ENCODE data around the gene PRKCB. TPM values are rescaled to one million over a fixed set of nuclear protein-coding genes. Genes with fewer than 3 reads are reported as not detected.
"Not testable (repeated sequence)": the region's sequence is repeated elsewhere in the genome, so short reads cannot be mapped to it uniquely, and the experiment has no call there.

Gene PRKCB
- total RNA-seq, 2 donors from 2014 or later = 2.9 to 28.6 TPM

GRCh38 chr16:23907457-23907902, 71.7 kb downstream of the PRKCB start:
- Histone ChIP-seq H3K4me1 (replicated peaks) (no peaks in the 10 kb centered on the region), H3K36me3 (no peaks in the 10 kb centered on the region), H3K27me3 (replicated peaks; ENCODE audit: insufficient read depth) (no peaks in the 10 kb centered on the region), H3K27ac (no peak overlapping the region), H3K9me3 (no peaks in the 10 kb centered on the region), H3K4me3 (no peak overlapping the region)
- 79% methylated on average over 5 of the region's 5 CpGs for WGBS
- no peak for DNase-seq (ENCODE audit: low spot score)
- TF ChIP-seq POLR2AphosphoS5 (IDR thresholded peaks at IDR 0.05) (no peak), CTCF (IDR thresholded peaks at IDR 0.05) (no peak), POLR2A (IDR thresholded peaks at IDR 0.05) (no peak)
- intact Hi-C loops (cut with DNase I) = no loop called here

GRCh38 chr16:23907903-23908302, 72.1 kb downstream of the PRKCB start:
- no peaks in the 10 kb centered on the region for H3K27me3 ChIP-seq (replicated peaks; ENCODE audit: insufficient read depth)
- TF ChIP-seq CTCF (IDR thresholded peaks at IDR 0.05) = no peak
- no peak for TF ChIP-seq POLR2A (IDR thresholded peaks at IDR 0.05)
- TF ChIP-seq POLR2AphosphoS5 (IDR thresholded peaks at IDR 0.05) = no peak
- no peak for DNase-seq (ENCODE audit: low spot score)
- no peak overlapping the region for H3K4me3 ChIP-seq
- H3K9me3 ChIP-seq = no peaks in the 10 kb centered on the region
- H3K36me3 ChIP-seq = no peaks in the 10 kb centered on the region
- H3K4me1 ChIP-seq (replicated peaks) = no peaks in the 10 kb centered on the region
- no peak overlapping the region for H3K27ac ChIP-seq
- intact Hi-C loops (cut with DNase I) = no loop called here
- 64% methylated on average over 7 of the region's 7 CpGs for WGBS

- Histone ChIP-seq H3K27ac (no peak overlapping the region), H3K4me1 (replicated peaks) (no peaks in the 10 kb centered on the region), H3K9me3 (no peaks in the 10 kb centered on the region), H3K27me3 (replicated peaks; ENCODE audit: insufficient read depth) (no peaks in the 10 kb centered on the region), H3K4me3 (no peak overlapping the region), H3K36me3 (no peaks in the 10 kb centered on the region)
- intact Hi-C loops (cut with DNase I) = no loop called here
- TF ChIP-seq POLR2A (IDR thresholded peaks at IDR 0.05) (no peak), CTCF (IDR thresholded peaks at IDR 0.05) (no peak), POLR2AphosphoS5 (IDR thresholded peaks at IDR 0.05) (no peak)
- DNase-seq (ENCODE audit: low spot score) = no peak
- 76% methylated on average over 9 of the region's 9 CpGs for WGBS
These were observed 73.0 kb downstream of the PRKCB start for GRCh38 chr16:23908790-23909189.

- Histone ChIP-seq H3K27me3 (replicated peaks; ENCODE audit: insufficient read depth) (no peaks in the 10 kb centered on the region), H3K4me3 (no peak overlapping the region), H3K4me1 (replicated peaks) (no peaks in the 10 kb centered on the region), H3K36me3 (no peaks in the 10 kb centered on the region), H3K27ac (no peak overlapping the region), H3K9me3 (no peaks in the 10 kb centered on the region)
- 90% methylated on average over 8 of the region's 8 CpGs for WGBS
- intact Hi-C loops (cut with DNase I) = no loop called here
- DNase-seq (ENCODE audit: low spot score) = no peak
- TF ChIP-seq POLR2A (IDR thresholded peaks at IDR 0.05) (no peak), POLR2AphosphoS5 (IDR thresholded peaks at IDR 0.05) (no peak), CTCF (IDR thresholded peaks at IDR 0.05) (no peak)
These were observed 74.1 kb downstream of the PRKCB start for GRCh38 chr16:23909792-23910418.

GRCh38 chr16:23914946-23915530, 79.3 kb downstream of the PRKCB start:
- 25% methylated on average over 6 of the region's 6 CpGs for WGBS
- Histone ChIP-seq H3K27me3 (replicated peaks; ENCODE audit: insufficient read depth) (no peaks in the 10 kb centered on the region), H3K4me1 (replicated peaks) (no peaks in the 10 kb centered on the region), H3K9me3 (no peaks in the 10 kb centered on the region), H3K27ac (no peak overlapping the region), H3K36me3 (no peaks in the 10 kb centered on the region), H3K4me3 (no peak overlapping the region)
- DNase-seq (ENCODE audit: low spot score) = no peak
- no peak for TF ChIP-seq POLR2A (IDR thresholded peaks at IDR 0.05)
- no peak for TF ChIP-seq POLR2AphosphoS5 (IDR thresholded peaks at IDR 0.05)
- TF ChIP-seq CTCF (IDR thresholded peaks at IDR 0.05) = no peak
- intact Hi-C loops (cut with DNase I) = no loop called here

GRCh38 chr16:23916552-23916951, 80.8 kb downstream of the PRKCB start:
- intact Hi-C loops (cut with DNase I); H3K27me3 ChIP-seq (replicated peaks; ENCODE audit: insufficient read depth); H3K9me3 ChIP-seq; H3K27ac ChIP-seq; H3K4me3 ChIP-seq; H3K4me1 ChIP-seq (replicated peaks); DNase-seq (ENCODE audit: low spot score); H3K36me3 ChIP-seq: not testable (repeated sequence)
- 90% methylated on average over 1 of the region's 1 CpG for WGBS
